ENCODE measurements around the gene RAB5A.
"Not testable (repeated sequence)": the region's sequence is repeated elsewhere in the genome, so short reads cannot be mapped to it uniquely, and the experiment has no call there.

Gene RAB5A

DNA sequence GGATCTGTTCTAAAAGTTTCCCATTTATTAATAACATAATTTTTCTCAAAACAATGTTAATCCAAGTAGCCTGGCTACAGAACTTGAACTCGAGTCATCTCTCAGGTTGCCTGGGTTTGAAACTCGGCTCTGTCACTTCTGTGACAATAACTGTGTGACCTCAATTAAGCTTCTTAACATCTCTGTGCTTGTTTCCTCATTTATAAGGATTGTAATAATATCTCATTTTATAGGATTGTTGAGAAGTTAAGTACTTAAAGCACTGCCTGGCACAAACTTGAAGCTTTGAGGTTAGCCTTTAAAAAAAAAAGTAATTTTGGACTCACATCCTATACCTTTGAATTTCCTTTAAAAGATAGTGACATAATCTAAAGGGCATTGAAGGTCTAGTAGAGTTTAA, 3.4 kb downstream of the RAB5A start:
- DNase-seq = no peak

DNA sequence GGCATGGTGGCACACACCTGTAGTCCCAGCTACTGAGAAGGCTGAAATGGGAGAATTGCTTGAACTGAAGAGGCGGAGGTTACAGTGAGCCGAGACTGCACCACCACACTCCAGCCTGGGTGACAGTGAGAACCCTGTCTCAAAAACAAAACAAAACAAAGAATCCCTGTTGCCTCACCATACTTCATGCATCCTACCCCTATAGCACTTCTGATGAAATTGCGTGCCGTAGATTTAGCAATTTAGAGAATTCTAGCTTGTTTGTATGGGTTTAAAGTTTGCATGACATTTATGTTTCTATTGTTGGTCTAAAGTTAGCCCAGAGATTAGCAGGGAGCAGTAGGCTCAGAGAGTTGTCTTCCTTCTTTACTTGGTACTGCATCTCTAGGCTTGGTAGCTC, 7.8 kb downstream of the RAB5A start:
- no peak for DNase-seq

DNA sequence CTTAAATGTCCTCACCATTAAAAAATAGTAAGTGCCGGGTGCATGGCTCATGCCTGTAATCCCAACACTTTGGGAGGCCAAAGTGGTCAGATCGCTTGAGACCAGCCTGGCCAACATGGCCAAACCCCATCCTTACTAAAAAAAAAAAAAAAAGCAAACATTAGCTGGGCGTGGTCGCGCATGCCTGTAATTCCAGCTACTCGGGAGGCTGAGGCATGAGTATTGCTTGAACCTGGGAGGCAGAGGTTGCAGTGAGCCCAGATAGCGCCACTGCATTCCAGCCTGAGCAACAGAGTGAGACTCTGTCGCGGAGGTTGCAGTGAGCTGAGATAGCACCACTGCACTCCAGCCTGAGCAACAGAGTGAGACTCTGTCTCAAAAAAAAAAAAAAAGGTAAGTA, 10.5 kb downstream of the RAB5A start:
- not testable (repeated sequence) for DNase-seq

DNA sequence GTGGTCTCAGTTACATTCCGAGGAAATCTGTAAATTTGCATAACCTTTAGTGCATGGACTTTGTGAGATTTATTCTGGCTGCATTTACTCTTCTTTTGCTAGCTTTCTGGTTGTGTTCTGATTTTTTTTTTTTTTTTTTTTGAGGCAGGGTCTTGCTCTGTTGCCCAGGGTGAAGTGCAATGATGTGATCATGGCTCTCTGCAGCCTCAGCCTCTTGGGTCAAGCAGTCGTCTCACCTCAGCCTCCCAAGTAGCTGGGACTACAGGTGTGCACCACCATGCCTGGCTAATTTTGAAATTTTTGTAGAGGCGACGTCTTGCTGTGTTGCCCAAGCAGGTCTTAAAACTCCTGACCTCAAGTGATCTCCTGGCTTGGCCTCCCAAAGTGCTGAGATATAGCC, 12.6 kb downstream of the RAB5A start:
- no peak for DNase-seq

DNA sequence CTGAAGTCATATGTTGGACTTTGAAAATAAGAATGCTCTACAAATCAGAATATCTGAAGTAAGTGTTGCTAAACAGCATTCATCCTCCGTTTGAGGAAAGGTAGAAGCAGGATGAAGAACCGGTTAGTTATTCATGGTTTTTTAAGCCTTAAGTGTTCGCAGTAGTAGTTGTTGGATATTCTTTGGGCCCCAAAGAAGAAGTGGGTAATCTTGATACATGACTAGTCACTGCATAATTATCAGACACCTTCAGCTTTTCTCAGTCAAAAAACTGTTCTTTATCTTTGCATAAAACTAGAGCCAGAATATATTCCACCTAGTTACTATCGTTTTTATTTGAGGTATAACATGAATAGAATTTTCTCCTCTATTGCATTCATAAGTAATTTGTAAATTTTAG, 13.8 kb downstream of the RAB5A start:
- DNase-seq = no peak

DNA sequence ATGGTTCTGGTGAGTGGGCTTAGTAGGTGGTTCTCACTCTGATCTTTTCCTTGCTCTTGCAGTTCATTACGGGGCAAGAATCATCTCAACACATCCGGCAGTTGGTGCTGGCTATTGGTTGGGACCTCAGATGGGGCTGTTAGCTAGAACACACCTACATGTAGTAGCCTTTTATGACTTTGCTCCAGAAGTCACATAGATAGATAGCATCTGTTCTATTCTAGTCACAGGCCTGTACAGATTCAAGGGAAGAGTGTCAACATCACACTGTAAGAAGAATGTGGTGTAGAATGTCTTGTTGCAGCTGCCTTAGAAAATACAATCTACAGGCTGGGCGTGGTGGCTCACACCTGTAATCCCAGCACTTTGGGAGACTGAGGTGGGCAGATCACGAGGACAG, 15.1 kb downstream of the RAB5A start:
- DNase-seq = no peak

DNA sequence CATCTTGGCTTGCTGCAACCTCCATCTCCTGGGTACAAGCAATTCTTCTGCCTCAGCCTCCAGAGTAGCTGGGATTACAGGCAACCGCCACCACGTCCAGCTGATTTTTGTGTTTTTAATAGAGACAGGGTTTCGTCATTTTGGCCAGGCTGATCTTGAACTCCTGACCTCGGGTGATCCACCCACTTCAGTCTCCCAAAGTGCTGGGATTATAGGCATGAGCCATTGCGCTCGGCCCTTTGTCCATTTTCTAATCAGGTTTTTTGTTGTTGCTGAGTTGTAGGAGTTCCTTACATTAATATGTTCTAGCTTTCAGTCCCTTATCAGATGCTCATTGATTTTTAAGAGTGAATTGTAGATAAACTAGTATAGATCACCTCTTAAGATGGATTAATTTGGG, 20.3 kb downstream of the RAB5A start:
- no peak for DNase-seq

DNA sequence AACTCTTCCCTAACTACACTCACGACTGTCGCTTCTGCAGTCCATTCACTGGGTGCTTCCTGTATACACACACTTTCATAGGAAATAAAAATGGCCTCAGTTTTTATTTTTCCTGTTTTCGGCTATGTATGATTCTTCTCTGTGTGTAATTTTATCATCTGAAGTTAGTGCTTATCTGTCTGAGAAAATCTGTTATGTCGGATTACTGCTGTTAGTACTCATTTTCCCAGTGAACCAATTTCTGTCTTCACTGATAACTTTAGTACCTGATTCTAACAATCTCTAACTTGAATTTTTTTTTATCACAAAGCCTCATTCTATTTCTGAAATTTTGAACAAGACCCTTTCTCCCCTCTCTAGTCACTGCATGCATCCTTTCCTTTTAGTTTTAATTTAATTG, 20.9 kb downstream of the RAB5A start:
- DNase-seq = no peak

DNA sequence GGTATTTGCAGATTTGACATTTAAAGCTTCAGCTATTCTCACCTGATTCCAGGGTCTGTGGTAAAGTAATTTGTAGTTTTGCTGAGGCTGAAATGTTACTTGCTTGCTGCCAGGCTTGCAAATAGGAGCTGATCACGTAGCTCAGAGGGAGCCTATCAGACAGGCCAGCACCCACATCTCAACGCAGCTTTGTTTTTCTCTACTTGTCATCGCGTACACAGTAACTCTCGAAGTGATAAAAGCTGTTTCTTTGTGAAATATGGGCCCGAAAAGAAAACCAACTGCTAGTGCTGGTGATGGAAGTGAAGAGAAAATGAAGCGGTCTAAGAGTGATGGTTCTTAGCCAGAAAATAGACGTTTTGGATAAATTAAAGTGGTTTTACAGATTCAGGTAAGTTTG, 23.4 kb downstream of the RAB5A start:
- no peak for DNase-seq

DNA sequence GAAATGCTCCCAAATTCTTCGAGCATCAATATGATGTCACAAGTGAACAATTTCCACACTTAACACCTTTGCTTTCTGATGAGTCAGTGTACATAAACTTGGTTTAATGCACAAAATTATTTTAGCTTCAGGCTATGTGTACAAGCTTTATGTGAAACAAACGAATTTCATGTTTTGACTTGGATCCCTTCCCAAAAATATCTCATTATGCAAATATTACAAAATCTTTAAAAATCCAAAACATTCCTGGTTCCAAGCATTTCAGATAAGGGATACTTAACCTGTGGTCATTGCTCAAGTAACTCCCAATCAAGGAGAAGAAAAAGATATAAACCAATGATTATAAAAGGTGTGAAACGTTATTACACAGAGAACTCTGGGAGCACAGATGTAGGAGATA, 25.2 kb downstream of the RAB5A start:
- DNase-seq = no peak

DNA sequence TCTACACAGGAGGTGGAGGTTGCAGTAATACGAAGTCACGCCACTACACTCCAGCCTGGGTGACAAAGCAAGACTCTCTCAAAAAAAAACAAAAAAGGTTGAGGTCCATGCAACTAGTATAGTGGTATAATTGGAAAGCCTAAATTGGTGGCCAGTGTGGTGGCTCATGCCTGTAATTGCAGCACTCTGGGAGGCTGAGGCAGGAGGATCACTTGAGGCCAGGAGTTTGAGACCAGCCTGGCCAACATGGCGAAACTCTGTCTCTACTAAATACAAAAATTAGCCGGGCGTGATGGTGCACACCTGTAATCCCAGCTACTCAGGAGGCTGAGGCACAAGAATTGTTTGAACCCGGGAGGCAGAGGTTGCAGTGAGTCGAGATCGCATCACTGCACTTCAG, 42.0 kb downstream of the RAB5A start:
- DNase-seq = not testable (repeated sequence)

DNA sequence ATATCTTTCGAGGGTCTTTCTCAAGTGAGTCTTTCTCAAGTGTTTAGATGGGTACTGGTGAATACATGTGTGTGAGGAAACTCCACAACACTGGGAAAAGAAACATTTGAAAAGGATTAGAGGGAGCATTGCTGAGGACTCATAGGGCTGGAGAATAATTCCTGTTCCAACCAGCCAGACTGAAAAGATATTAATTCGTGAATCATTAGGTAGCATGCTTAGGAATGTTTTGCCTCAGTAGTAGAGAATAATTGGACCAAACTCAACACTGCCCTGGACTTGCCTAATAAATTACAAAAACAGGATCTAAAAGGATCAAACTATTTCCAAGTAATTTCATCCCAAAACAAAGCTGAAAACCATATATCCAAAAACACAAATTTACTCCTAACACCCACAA, 47.9 kb downstream of the RAB5A start:
- DNase-seq = no peak

DNA sequence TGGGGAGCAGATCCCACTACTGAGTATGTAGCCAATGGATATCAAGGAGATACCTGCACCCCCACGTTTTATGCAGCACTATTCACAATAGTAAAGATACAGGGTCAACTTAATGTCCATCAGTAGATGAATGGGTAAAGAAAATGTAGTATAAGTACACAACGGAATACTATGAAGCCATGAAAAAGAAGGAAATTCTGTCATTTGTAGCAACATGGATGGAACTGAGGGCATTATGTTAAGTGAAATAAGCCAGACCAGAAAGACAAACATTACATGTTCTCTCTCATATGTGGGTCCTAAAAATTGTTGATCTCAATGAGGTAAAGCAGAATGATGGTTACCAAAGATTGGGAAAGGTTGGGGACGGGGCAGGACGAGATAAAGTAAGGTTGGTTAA, 50.6 kb downstream of the RAB5A start:
- no peak for DNase-seq

DNA sequence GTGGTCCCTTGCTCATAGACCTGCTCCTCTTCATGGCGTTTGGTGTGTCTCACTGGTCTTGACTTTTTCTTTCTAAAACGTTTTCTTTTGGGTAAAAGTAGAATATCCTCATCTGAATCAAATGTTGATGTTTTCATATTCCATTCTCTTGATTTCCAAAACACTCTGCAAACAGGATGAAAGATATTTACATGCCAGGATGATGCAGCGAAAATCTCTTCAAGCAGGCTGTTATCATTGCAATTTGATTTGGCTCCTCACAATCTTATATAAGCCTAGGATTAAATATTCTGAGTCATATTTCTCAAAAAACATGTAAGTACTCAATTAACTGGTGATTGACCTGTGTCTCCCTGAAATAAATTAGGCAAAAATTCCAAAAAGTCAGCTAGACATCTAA, 55.0 kb downstream of the RAB5A start:
- no peak for DNase-seq

DNA sequence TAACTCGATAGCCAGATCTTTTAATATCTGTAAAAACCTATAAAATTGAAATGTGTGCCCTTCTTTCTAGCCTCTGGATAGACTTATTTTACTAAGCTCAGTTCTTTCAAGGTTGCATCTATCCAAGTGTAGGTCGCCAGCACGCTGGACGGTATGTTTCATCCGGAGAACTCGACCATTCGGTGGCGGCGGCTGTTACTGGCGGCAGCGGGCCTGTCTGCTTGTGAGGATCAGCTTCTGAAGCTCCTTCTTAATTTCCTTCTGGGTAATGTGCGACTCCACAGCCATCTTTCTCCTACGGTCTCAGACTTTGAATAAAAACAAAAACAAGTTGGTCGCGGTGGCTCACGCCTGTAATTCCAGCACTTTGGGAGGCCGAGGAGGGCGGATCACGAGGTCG, 61.1 kb downstream of the RAB5A start:
- no peak for DNase-seq

DNA sequence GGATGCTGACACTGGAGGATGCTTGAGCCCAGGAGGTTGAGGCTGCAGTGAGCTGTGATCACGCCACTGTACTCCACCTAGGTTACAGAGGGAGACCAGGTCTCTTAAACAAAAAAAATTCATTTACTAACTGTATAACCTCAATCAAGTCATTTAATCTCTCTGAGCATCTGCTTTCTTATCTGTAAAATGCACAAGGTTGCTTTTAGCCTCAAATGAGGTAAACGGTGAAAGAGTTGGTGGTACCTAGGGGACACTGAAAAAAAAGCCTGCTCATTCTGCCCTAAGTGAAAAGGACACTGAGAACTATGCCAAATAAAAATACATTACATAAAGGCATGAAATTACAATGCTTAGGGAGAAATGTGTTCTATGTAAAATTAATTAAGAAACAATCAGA, 61.7 kb downstream of the RAB5A start:
- DNase-seq = no peak

DNA sequence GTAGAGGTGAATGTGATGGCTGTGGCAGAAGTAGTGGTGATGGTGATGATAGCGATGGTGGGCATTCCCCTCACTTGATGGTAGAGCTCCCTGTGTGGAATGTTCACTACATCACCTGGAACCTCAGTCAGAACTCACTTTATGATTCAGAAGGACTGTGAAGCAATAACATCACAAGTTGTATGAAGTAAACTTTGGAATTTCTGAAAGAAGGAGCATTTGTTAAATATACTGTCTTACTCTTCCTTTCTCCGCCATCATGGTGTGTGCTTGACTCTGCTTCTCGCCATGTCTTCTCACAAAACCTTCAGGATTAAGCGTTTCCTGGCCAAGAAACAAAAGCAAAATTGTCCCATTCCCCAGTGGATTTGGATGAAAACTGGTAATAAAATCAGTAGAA, 65.3 kb downstream of the RAB5A start, which contains the start of gene PP2D1:
PP2D1 (minus strand) TSS at position 101 of the 400 bp plus-strand sequence. CDS start 192 bp downstream, outside the sequence.
- no peak for DNase-seq

DNA sequence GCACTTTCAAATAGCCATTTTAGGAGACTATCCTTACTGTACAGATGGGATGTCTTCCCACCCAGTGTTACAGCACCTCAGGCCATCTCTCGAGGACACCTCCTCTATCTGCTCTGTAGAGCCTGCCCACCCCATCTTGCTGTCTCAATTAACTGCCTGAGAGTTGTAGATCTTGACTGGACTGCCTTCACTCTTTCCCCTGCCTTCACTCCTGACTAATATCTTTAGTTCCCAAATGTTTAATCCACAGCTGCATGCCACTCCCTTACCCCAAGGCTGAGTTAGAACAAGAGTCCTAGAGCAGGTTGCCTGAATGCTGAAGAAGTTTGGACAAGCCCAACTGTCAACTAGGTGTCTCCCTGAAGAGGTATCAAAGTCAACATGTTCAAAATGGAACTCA, 66.5 kb downstream of the RAB5A start:
- no peak for DNase-seq

DNA sequence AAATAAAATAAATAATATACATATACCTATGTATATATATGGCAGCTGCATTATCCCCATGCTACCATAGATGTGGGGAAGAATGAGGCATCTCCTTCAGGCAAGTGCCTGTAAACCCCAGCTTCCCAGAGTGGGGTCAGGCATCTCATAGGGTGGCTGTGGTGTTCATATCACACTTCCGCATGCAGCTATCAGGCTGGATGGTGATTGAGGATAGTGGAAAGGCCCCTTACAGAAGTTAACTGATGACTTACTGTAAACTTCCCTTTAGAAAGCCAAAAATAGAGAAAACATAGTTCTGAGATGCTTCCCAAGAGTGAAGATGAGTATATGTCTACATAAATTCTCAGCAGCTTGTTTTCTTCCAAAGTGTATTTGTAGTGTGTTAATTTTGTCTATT, 68.6 kb downstream of the RAB5A start:
- DNase-seq = no peak

DNA sequence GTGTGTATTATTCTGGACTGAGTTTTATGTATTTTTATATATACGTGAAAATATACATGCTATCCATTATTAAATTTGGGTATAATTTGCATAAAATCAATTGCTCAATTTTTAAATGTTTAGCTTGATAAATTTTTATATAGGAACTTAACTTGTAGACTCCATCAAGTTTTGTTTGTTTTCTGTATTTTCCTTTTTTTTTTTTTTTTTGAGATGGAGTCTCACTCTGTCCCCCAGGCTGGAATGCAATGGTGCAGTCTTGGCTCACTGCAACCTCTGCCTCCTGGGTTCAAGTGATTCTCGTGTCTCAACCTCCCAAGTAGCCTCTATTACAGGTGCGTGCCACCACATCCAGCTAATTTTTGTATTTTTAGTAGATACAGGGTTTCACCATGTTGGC, 69.2 kb downstream of the RAB5A start:
- DNase-seq = not testable (repeated sequence)

DNA sequence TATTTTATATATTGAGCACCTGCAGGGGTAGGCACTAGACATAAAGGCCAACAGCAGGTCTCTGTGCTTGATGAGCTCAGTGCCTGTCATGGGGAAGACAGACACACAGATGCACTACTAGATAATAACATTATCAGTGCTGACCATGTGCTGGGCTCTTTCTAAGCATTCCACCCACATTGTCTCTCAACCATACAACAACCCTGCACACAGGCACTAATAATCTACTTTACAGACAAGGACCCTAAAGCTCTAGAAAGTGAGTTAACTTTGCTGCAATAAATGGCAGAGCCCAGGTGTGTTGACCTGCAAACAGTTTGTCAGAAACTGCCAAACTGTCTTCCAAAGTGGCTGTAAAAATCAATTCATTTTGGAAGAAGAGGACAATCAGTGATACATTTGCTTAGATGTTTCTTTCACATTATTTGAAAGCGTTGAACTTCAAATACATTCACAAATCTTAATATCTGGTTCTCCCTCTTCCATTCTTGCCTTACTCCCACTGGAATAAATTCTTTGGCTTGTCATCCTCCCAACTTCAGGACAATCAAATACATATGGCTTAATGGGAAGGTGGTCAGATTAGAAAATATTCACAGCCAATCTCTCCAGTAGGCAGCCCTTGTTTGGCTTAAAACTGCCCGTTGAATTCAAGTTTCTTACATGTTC, 76.2 kb downstream of the RAB5A start:
- no peak for DNase-seq

DNA sequence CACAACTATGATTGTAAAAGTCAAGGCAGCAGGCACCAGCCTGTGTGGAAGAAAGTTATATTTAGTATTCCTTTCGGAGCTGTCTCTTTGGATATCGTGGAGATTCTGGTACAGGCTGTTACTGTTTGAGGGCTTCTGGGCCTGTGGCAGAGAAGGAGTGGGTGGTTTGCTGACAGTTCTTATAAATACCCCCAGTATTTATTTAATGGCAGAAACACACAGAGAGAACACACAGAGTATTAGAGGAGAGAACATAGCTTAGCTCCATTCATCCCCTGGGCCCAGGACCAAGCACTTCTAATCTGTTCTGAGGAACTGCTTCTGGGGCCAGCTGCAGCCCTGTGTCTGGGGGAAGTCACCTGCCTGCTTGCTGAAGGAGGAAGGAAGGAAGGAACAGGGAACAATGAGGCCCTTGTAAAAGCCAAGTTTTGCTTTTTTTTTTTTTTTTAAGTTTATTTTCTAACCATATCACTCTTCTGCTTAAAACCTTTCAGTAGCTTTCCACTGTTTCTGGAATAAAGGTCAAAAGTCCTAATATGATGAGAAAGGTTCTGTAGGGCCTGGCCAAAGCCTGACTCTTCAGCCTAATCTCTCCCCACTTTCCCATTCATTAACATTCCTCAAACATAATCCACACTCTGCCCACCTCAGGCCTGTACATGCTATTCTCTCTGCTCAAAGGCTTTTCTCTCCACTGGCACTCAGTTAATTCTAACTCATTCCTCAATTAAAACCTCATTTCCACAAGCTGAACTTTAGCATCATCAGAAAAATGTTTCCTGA, 76.9 kb downstream of the RAB5A start:
- DNase-seq = no peak

DNA sequence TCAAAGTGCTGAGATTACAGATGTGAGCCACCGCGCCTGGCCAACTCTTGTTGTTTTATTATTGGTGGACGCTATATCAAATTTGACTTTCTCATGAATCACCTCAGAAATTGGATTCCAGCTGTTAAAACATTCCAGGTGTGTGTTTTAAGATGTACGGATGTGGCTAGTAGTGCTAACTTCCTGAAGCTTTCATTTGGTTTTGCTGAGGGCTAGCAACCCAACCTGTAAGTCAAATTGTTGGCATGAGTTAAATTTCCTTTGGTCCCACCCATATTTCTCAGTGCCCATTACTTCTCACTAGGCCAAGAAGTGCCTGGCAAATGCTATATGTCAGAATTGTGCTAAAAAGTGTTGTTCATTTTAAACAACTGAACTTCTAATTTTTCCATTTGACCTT, 80.2 kb downstream of the RAB5A start:
- no peak for DNase-seq

DNA sequence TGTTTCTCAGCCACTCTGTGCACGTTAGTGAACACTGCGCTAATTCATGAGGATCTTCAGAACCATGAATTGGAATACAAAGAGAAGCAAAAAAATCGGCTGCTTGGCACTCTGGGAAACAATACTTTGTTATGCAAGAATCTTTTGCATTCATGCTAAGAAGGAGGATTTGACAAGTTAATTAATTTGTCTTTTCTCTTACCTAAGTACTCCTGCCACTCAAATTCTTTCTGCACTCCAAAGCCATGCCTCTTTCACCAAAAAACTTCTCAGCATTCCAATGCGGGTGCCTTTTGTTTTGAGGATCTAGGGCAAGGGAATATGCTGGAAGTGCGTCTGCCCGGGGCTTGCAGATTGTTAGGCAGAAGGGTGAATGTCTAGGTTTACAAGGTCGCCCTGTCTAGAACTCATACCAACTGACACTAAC, 82.0 kb downstream of the RAB5A start:
- no peak for DNase-seq

DNA sequence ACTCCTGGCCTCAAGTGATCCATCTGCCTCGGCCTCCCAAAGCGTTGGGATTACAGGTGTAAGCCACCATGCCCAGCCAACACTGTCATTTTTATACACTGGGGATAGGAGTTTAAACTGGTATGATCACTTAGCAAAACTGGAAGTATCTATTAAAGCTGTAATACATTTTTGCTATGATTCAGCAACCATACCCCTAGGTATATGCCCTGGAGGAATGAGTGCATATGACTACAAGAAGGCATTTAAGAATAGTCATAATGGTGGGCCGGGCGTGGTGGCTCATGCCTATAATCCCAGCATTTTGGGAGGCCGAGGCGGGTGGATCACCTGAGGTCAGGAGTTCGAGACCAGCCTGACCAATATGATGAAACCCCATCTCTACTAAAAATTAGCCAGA, 85.0 kb downstream of the RAB5A start:
- DNase-seq = not testable (repeated sequence)

Data from RPMI8226 (cell line).